ENCODE measurements around the gene SRPK3.

Gene SRPK3

GRCh38 chrX:153804621-153805020 is 23.8 kb downstream of the SRPK3 start:
- Histone ChIP-seq H3K4me3 (no peak overlapping the region), H3K27ac (no peak overlapping the region)
- no peak for DNase-seq (ENCODE audit: low spot score)
- TF ChIP-seq CTCF (IDR thresholded peaks at IDR 0.05): no peak

- Histone ChIP-seq H3K27ac (no peak overlapping the region), H3K4me3 (no peak overlapping the region)
- no peak for DNase-seq (ENCODE audit: low spot score)
- TF ChIP-seq CTCF (IDR thresholded peaks at IDR 0.05): no peak
These were observed 24.6 kb downstream of the SRPK3 start for GRCh38 chrX:153805436-153805835.

GRCh38 chrX:153806999-153807575 is 26.2 kb downstream of the SRPK3 start:
- TF ChIP-seq CTCF (IDR thresholded peaks at IDR 0.05): no peak
- no peak overlapping the region for H3K27ac ChIP-seq
- no peak for DNase-seq (ENCODE audit: low spot score)
- H3K4me3 ChIP-seq: no peak overlapping the region

- Histone ChIP-seq H3K27ac (no peak overlapping the region), H3K4me3 (no peak overlapping the region)
- no peak for DNase-seq (ENCODE audit: low spot score)
- no peak for TF ChIP-seq CTCF (IDR thresholded peaks at IDR 0.05)
These were observed 27.1 kb downstream of the SRPK3 start for GRCh38 chrX:153807976-153808375.

GRCh38 chrX:153812220-153812619 is 31.4 kb downstream of the SRPK3 start:
- Histone ChIP-seq H3K27ac (no peak overlapping the region), H3K4me3 (no peak overlapping the region)
- no peak for TF ChIP-seq CTCF (IDR thresholded peaks at IDR 0.05)
- DNase-seq (ENCODE audit: low spot score): no peak

- Histone ChIP-seq H3K4me3 (no peak overlapping the region), H3K27ac (no peak overlapping the region)
- DNase-seq (ENCODE audit: low spot score): no peak
- no peak for TF ChIP-seq CTCF (IDR thresholded peaks at IDR 0.05)
These were observed 32.3 kb downstream of the SRPK3 start for GRCh38 chrX:153813161-153813560.

- DNase-seq (ENCODE audit: low spot score): no peak
- TF ChIP-seq CTCF (IDR thresholded peaks at IDR 0.05): no peak
- H3K27ac ChIP-seq: no peak overlapping the region
- no peak overlapping the region for H3K4me3 ChIP-seq
These were observed 33.9 kb downstream of the SRPK3 start for GRCh38 chrX:153814591-153815315.
